ENCODE data around the gene DNAH8.

GRCh38 chr6:39079197-39080125 is 364.4 kb downstream of the DNAH8 start:
- no peak for TF ChIP-seq CTCF (IDR thresholded peaks at IDR 0.05; ENCODE audit: extremely low read depth in 1 of 2, insufficient read depth in 1 of 2, low read depth in 1 of 2, low read length in 2 of 2)
- no peak for TF ChIP-seq POLR2A (IDR thresholded peaks at IDR 0.05; ENCODE audit: low read depth, low read length)
- TF ChIP-seq GATA2 (IDR thresholded peaks at IDR 0.05; ENCODE audit: insufficient read depth, insufficient read length, low read depth, low read length), result no peak
- no peak for TF ChIP-seq EZH2 (IDR thresholded peaks at IDR 0.05; ENCODE audit: borderline replicate concordance, low read depth, low read length, severe bottlenecking)
- no peak for TF ChIP-seq FOS (IDR thresholded peaks at IDR 0.05; ENCODE audit: borderline replicate concordance, insufficient read depth, low read length)
- no peak for TF ChIP-seq POLR2AphosphoS5 (IDR thresholded peaks at IDR 0.05; ENCODE audit: insufficient read depth, low read depth, low read length)
- TF ChIP-seq MAX (IDR thresholded peaks at IDR 0.05; ENCODE audit: insufficient read depth, insufficient read length), result no peak
- no peak for TF ChIP-seq JUN (IDR thresholded peaks at IDR 0.05; ENCODE audit: borderline replicate concordance, insufficient read depth, insufficient read length, low read depth)
